SK-N-SH (cell line): ENCODE data around the gene SPINK8. TPM values are rescaled to one million over a fixed set of nuclear protein-coding genes. Genes with fewer than 3 reads are reported as not detected.

Experiments
- CTCF ChIA-PET: fragments of 300-600, 350-600 bp; formaldehyde crosslinking; extraction: SDS; loops from one replicate; lab custom pipeline; 2021; lab: Yijun Ruan, JAX
- POLR2A ChIA-PET: fragments of 350-600 bp; sonication (Branson Sonifier 250); formaldehyde crosslinking; extraction: SDS; loops from one replicate; lab custom pipeline; 2020; ENCODE audit warnings: antibody characterized with exemption, inconsistent platforms; lab: Yijun Ruan, JAX
- DNase-seq: peaks from one replicate; pipeline ENCODE4 v3.0.0; 2012
- H2AFZ ChIP-seq: fragments of 200-600 bp; sonication (generic); 2 replicates; pipeline ENCODE4 v1.8.1; 2016; ENCODE audit warnings: antibody characterized with exemption, mild to moderate bottlenecking, low read depth
- H3F3A ChIP-seq: fragments of 200-600 bp; sonication (generic); replicated peaks from 2 replicates; pipeline ENCODE3; 2016; ENCODE audit warnings: antibody characterized with exemption, mild to moderate bottlenecking; ENCODE audit not compliant: insufficient read depth
- H3K27ac ChIP-seq, 2 experiments: fragments of 200-500 bp in 1 of 2; fragments of 200-600 bp in 1 of 2; sonication (Bioruptor generic) in 1 of 2; sonication (generic), shearing (Covaris generic) in 1 of 2; 2 replicates each; pipeline versions ENCODE4 v1.5.1 to v1.6.1; 2014 to 2016; ENCODE audit warnings: low read depth in 2 of 2, inconsistent platforms in 1 of 2, low read length in 1 of 2, mild to moderate bottlenecking in 1 of 2, mixed read lengths in 1 of 2
- H3K27me3 ChIP-seq: fragments of 200-600 bp; sonication (generic), shearing (Covaris generic); 2 replicates; pipeline ENCODE4 v1.6.1; 2016; ENCODE audit warnings: mixed run types; ENCODE audit not compliant: insufficient read depth
- H3K36me3 ChIP-seq, 2 experiments: fragments of 200-500 bp in 1 of 2; fragments of 200-600 bp in 1 of 2; sonication (Bioruptor generic) in 1 of 2; sonication (generic) in 1 of 2; replicated peaks in 1 of 2; 2 replicates each; pipeline versions ENCODE3 to v1.5.1; 2014 to 2016; ENCODE audit warnings: low read length in 1 of 2, mild to moderate bottlenecking in 1 of 2; ENCODE audit not compliant: insufficient read depth in 2 of 2, control insufficient read depth in 1 of 2
- H3K4me1 ChIP-seq, 2 experiments: fragments of 200-500 bp in 1 of 2; fragments of 200-600 bp in 1 of 2; sonication (Bioruptor generic) in 1 of 2; sonication (generic), shearing (Covaris generic) in 1 of 2; 2 replicates each; pipeline versions ENCODE4 v1.5.1 to v1.6.1; 2014 to 2016; ENCODE audit warnings: low read depth in 1 of 2, low read length in 1 of 2, mixed run types in 1 of 2; ENCODE audit not compliant: insufficient read depth in 2 of 2, control insufficient read depth in 1 of 2
- H3K4me2 ChIP-seq: fragments of 200-600 bp; sonication (generic), shearing (Covaris generic); 2 replicates; pipeline ENCODE4 v1.6.1; 2017; ENCODE audit warnings: mixed run types
- H3K4me3 ChIP-seq, 2 experiments: fragments of 200-500 bp in 1 of 2; fragments of 200-600 bp in 1 of 2; sonication (Bioruptor generic) in 1 of 2; sonication (generic), shearing (Covaris generic) in 1 of 2; 2 replicates each; pipeline versions ENCODE4 v1.5.1 to v1.8.1; 2014 to 2016; ENCODE audit warnings: low read depth in 2 of 2, inconsistent platforms in 1 of 2, low read length in 1 of 2, mild to moderate bottlenecking in 1 of 2, mixed read lengths in 1 of 2, moderate library complexity in 1 of 2
- H3K79me2 ChIP-seq: fragments of 200-600 bp; sonication (generic); 2 replicates; pipeline ENCODE4 v1.8.1; 2017; ENCODE audit warnings: mild to moderate bottlenecking; ENCODE audit not compliant: insufficient read depth
- H3K9ac ChIP-seq: fragments of 200-600 bp; sonication (generic); 2 replicates; pipeline ENCODE4 v1.6.1; 2017; ENCODE audit warnings: mixed run types
- H3K9me2 ChIP-seq: fragments of 200-600 bp; sonication (generic); 2 replicates; pipeline ENCODE4 v1.6.1; 2017; ENCODE audit warnings: mixed run types
- H3K9me3 ChIP-seq: fragments of 200-600 bp; sonication (generic); 2 replicates; pipeline ENCODE4 v1.6.1; 2017; ENCODE audit warnings: mixed run types, mild to moderate bottlenecking, moderate library complexity
- H4K20me1 ChIP-seq: fragments of 200-600 bp; sonication (generic); 2 replicates; pipeline ENCODE4 v1.6.1; 2017; ENCODE audit warnings: mild to moderate bottlenecking, mixed run types; ENCODE audit not compliant: insufficient read depth
- CTCF ChIP-seq: fragments of 200-600 bp; sonication (generic); IDR thresholded peaks from 2 replicates; pipeline ENCODE4 v1.6.1; 2017; ENCODE audit warnings: antibody characterized with exemption, mild to moderate bottlenecking, moderate library complexity
- EP300 ChIP-seq, 2 experiments: IDR thresholded peaks; 2 replicates each; pipeline versions ENCODE4 v1.4.0 to v1.6.1; 2012; ENCODE audit warnings: borderline replicate concordance in 1 of 2, low read depth in 1 of 2, low read length in 1 of 2
- FOSL2 ChIP-seq: IDR thresholded peaks from 2 replicates; pipeline ENCODE4 v1.4.0; 2012; ENCODE audit warnings: low read depth, mild to moderate bottlenecking, moderate library complexity, borderline replicate concordance
- FOXM1 ChIP-seq: IDR thresholded peaks from 2 replicates; pipeline ENCODE4 v1.4.0; 2012; ENCODE audit warnings: low read depth, mild to moderate bottlenecking
- GATA2 ChIP-seq: sonication (generic); formaldehyde crosslinking; IDR thresholded peaks from 2 replicates; pipeline ENCODE4 v1.5.0; 2020; ENCODE audit warnings: mild to moderate bottlenecking, missing genetic modification reagents
- IRF3 ChIP-seq: fragments of 150-350 bp; IDR thresholded peaks from 2 replicates; pipeline ENCODE4 v1.6.1; 2016; ENCODE audit warnings: mild to moderate bottlenecking, low read depth, low read length
- JUND ChIP-seq: IDR thresholded peaks from 2 replicates; pipeline ENCODE4 v1.4.0; 2012
- MEF2A ChIP-seq: IDR thresholded peaks from 2 replicates; pipeline ENCODE4 v1.4.0; 2012; ENCODE audit warnings: low read depth, borderline replicate concordance
- NRF1 ChIP-seq: IDR thresholded peaks from 2 replicates; pipeline ENCODE4 v1.6.1; 2012; ENCODE audit warnings: low read depth, mild to moderate bottlenecking, low read length
- PBX3 ChIP-seq: IDR thresholded peaks from 2 replicates; pipeline ENCODE4; 2012
- RAD21 ChIP-seq: IDR thresholded peaks from 2 replicates; pipeline ENCODE4 v1.6.1; 2012; ENCODE audit warnings: mild to moderate bottlenecking, low read length
- REST ChIP-seq: IDR thresholded peaks from 2 replicates; pipeline ENCODE4 v1.6.1; 2012; ENCODE audit warnings: mild to moderate bottlenecking, low read depth, low read length, moderate library complexity
- RFX5 ChIP-seq: IDR thresholded peaks from 2 replicates; pipeline ENCODE4 v1.6.1; 2012; ENCODE audit warnings: mild to moderate bottlenecking, improper control_type of control experiment, low read length
- RXRA ChIP-seq: IDR thresholded peaks from 2 replicates; pipeline ENCODE4 v1.4.0; 2012; ENCODE audit warnings: low read depth, mild to moderate bottlenecking, borderline replicate concordance
- SIN3A ChIP-seq: IDR thresholded peaks from 2 replicates; pipeline ENCODE4 v1.6.1; 2012; ENCODE audit warnings: low read depth, mild to moderate bottlenecking, low read length, moderate library complexity, borderline replicate concordance
- SMC3 ChIP-seq: IDR thresholded peaks from 2 replicates; pipeline ENCODE4 v1.6.1; 2012; ENCODE audit warnings: low read depth, low read length, improper control_type of control experiment
- TCF12 ChIP-seq: IDR thresholded peaks from 2 replicates; pipeline ENCODE4 v1.4.0; 2012
- USF2 ChIP-seq: fragments of 150-350 bp; IDR thresholded peaks from 2 replicates; pipeline ENCODE4 v1.6.1; 2017; ENCODE audit warnings: antibody characterized with exemption, low read length, low read depth, borderline replicate concordance
- ZBTB33 ChIP-seq: IDR thresholded peaks from 2 replicates; pipeline ENCODE4 v1.4.0; 2012; ENCODE audit warnings: low read depth, borderline replicate concordance
- WGBS: methylation state at CpG from one replicate; pipeline ENCODE4 v1.1.6; 2017; ENCODE audit warnings: low lambda C conversion rate; 5-methylcytosine and 5-hydroxymethylcytosine counted together
- polyA plus RNA-seq, 3 experiments: library from polyadenylated mRNA; depleted of rRNA; stranded (reverse); fragments of >200 nt; gene quantifications; 2 replicates each; pipeline ENCODE4 v1.2.3, GENCODE V29; 2012

The SPINK8 gene
- polyA plus RNA-seq, 1 of the 3 experiments (the other 2 are of a cell fraction) = not detected

GRCh38 chr3:48269592-48269991 lies 63.9 kb downstream of the SPINK8 start (continued):
- TF ChIP-seq REST (no peak), EP300 (IDR thresholded peaks at IDR 0.05; ENCODE audit: borderline replicate concordance in 1 of 2, low read depth in 1 of 2, low read length in 1 of 2) (no peak), RAD21 (no peak), FOXM1 (no peak), FOSL2 (no peak)

- H3K27me3 ChIP-seq = no peaks in the 10 kb centered on the region
- H3K27ac ChIP-seq = no peak overlapping the region
- no peaks in the 10 kb centered on the region for H3K9me2 ChIP-seq
- CTCF ChIA-PET = interaction anchor here (1.2 to 10.9 kb wide), 5 partner anchors 10 to 280 kb away, joined by 3 to 379 read pairs (median 7); partner anchors contain the start of gene PLXNB1
- no peaks in the 10 kb centered on the region for H4K20me1 ChIP-seq
- H3F3A ChIP-seq = no peaks in the 10 kb centered on the region
- H3K79me2 ChIP-seq = no peaks in the 10 kb centered on the region
- no peak for TF ChIP-seq SIN3A
- TF ChIP-seq GATA2 (CRISPR knock-in tag) = no peak
- TF ChIP-seq TCF12 = no peak
- no peak for TF ChIP-seq FOXM1
- TF ChIP-seq RFX5 = no peak
- TF ChIP-seq IRF3 = no peak
- no peak for TF ChIP-seq ZBTB33
- no peak for TF ChIP-seq PBX3
- TF ChIP-seq FOSL2 = no peak
- TF ChIP-seq JUND = no peak
- no peak for TF ChIP-seq SMC3
- no peak for TF ChIP-seq USF2
- TF ChIP-seq RXRA = no peak
- no peak for TF ChIP-seq MEF2A
- TF ChIP-seq NRF1 = no peak
- TF ChIP-seq CTCF = no peak
- H2AFZ ChIP-seq = no peak overlapping the region
- no peak overlapping the region for H3K4me2 ChIP-seq
- no peak overlapping the region for H3K4me3 ChIP-seq
- no peaks in the 10 kb centered on the region for H3K9me3 ChIP-seq
- no peaks in the 10 kb centered on the region; a peak in 1 of 4 replicates for H3K4me1 ChIP-seq
- H3K36me3 ChIP-seq = peaks cover 4 to 28% of the 10 kb centered on the region in 2 experiments
- WGBS = 91% methylated on average over 23 of the region's 23 CpGs
- POLR2A ChIA-PET = interaction anchor here (0.8 kb wide), 1 partner anchor 171 kb away, joined by 3 read pairs; the partner anchor contains the start of genes CCDC51 and TMA7
- DNase-seq = no peak
- no peak overlapping the region for H3K9ac ChIP-seq
Observed at GRCh38 chr3:48268936-48269561, 64.4 kb downstream of the SPINK8 start.
